Measurements from ENCODE around the gene RAB40B. TPM values are rescaled to one million over a fixed set of nuclear protein-coding genes. Genes with fewer than 3 reads are reported as not detected.

The RAB40B gene
- total RNA-seq, 2 experiments from 2014 or later: 1.6 to 2.0 TPM

GRCh38 chr17:82638183-82638773 lies 60.2 kb downstream of the RAB40B start:
- ATAC-seq (ENCODE audit: poor library complexity) (no peak), DNase-seq (no peak)
- Mint-ChIP-seq H3K9me3 (no peaks in the 10 kb centered on the region), H3K27ac (no peak overlapping the region), H3K4me1 (ENCODE audit: low read depth) (peaks cover 12% of the 10 kb centered on the region), H3K27me3 (no peaks in the 10 kb centered on the region), H3K4me3 (no peak overlapping the region), H3K36me3 (ENCODE audit: low read depth) (peaks cover 65% of the 10 kb centered on the region)
- Histone ChIP-seq H3K4me1 (ENCODE audit: insufficient read depth, low read length) (peaks cover 22% of the 10 kb centered on the region), H3K27ac (ENCODE audit: low read depth in 1 of 2, low read length in 2 of 2) (no peak overlapping the region), H3K4me3 (ENCODE audit: low read length) (no peak overlapping the region), H3K36me3 (ENCODE audit: insufficient read depth, low read length) (peaks cover 56% of the 10 kb centered on the region), H3K9me3 (ENCODE audit: control insufficient read depth in 1 of 2, insufficient read depth in 1 of 2, low read length in 2 of 2) (no peaks in the 10 kb centered on the region), H3K27me3 (ENCODE audit: control insufficient read depth in 1 of 2, insufficient read depth in 2 of 2, low read length in 2 of 2) (no peaks in the 10 kb centered on the region)
- TF ChIP-seq, protein P1, sequence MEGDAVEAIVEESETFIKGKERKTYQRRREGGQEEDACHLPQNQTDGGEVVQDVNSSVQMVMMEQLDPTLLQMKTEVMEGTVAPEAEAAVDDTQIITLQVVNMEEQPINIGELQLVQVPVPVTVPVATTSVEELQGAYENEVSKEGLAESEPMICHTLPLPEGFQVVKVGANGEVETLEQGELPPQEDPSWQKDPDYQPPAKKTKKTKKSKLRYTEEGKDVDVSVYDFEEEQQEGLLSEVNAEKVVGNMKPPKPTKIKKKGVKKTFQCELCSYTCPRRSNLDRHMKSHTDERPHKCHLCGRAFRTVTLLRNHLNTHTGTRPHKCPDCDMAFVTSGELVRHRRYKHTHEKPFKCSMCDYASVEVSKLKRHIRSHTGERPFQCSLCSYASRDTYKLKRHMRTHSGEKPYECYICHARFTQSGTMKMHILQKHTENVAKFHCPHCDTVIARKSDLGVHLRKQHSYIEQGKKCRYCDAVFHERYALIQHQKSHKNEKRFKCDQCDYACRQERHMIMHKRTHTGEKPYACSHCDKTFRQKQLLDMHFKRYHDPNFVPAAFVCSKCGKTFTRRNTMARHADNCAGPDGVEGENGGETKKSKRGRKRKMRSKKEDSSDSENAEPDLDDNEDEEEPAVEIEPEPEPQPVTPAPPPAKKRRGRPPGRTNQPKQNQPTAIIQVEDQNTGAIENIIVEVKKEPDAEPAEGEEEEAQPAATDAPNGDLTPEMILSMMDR (IDR thresholded peaks at IDR 0.05): no peak
- POLR2A ChIA-PET: no interaction called here
- CTCF ChIA-PET: no interaction called here
- intact Hi-C loops (cut with DNase I, micrococcal nuclease): no loop called here

- Mint-ChIP-seq H3K27me3 (no peaks in the 10 kb centered on the region), H3K9me3 (no peaks in the 10 kb centered on the region), H3K4me1 (ENCODE audit: low read depth) (peaks cover 5% of the 10 kb centered on the region), H3K27ac (no peak overlapping the region), H3K4me3 (no peak overlapping the region), H3K36me3 (ENCODE audit: low read depth) (peaks cover 58% of the 10 kb centered on the region)
- CTCF ChIA-PET: no interaction called here
- Histone ChIP-seq H3K36me3 (ENCODE audit: insufficient read depth, low read length) (peaks cover 50% of the 10 kb centered on the region), H3K4me3 (ENCODE audit: low read length) (no peak overlapping the region), H3K27me3 (ENCODE audit: control insufficient read depth in 1 of 2, insufficient read depth in 2 of 2, low read length in 2 of 2) (no peaks in the 10 kb centered on the region), H3K4me1 (ENCODE audit: insufficient read depth, low read length) (peaks cover 21% of the 10 kb centered on the region), H3K9me3 (ENCODE audit: control insufficient read depth in 1 of 2, insufficient read depth in 1 of 2, low read length in 2 of 2) (no peaks in the 10 kb centered on the region), H3K27ac (ENCODE audit: low read depth in 1 of 2, low read length in 2 of 2) (no peak overlapping the region)
- POLR2A ChIA-PET: no interaction called here
- TF ChIP-seq, protein P1 (IDR thresholded peaks at IDR 0.05): no peak
- DNase-seq: no peak
- no peak for ATAC-seq (ENCODE audit: poor library complexity)
- intact Hi-C loops (cut with DNase I, micrococcal nuclease): no loop called here
Observed at GRCh38 chr17:82636626-82637598, 61.6 kb downstream of the RAB40B start.

DNA sequence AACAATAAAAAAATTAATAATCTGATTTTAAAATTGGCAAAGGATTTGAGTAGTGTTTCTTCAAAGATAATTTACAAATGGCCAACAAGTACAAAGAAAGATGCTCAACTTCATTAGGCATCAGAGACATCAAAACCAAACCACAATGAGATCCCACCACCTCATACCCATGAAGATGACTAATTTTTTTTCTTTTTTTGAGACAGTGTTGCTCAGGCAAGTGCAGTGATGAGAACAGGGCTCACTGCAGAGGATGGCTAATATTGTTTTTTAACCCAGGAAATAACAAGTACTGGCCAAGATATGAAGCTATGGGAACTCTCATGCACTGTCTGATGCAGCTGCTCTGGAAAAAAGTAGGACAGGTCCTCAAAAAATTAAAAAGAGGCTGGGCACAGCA lies 65.2 kb downstream of the RAB40B start:
- H3K4me3 ChIP-seq (ENCODE audit: low read length): no peak overlapping the region
- H3K9me3 ChIP-seq (ENCODE audit: control insufficient read depth in 1 of 2, insufficient read depth in 1 of 2, low read length in 2 of 2): no peaks in the 10 kb centered on the region
- H3K27ac Mint-ChIP-seq: no peak overlapping the region
- no peak overlapping the region for H3K4me3 Mint-ChIP-seq
- DNase-seq: no peak
- no peaks in the 10 kb centered on the region for H3K27me3 ChIP-seq (ENCODE audit: control insufficient read depth in 1 of 2, insufficient read depth in 2 of 2, low read length in 2 of 2)
- CTCF ChIA-PET: no interaction called here
- no peaks in the 10 kb centered on the region for H3K9me3 Mint-ChIP-seq
- ATAC-seq (ENCODE audit: poor library complexity): no peak
- peaks cover 7% of the 10 kb centered on the region for H3K4me1 Mint-ChIP-seq (ENCODE audit: low read depth)
- POLR2A ChIA-PET: no interaction called here
- peaks cover 45% of the 10 kb centered on the region for H3K36me3 ChIP-seq (ENCODE audit: insufficient read depth, low read length)
- TF ChIP-seq, protein P1 (IDR thresholded peaks at IDR 0.05): no peak
- H3K4me1 ChIP-seq (ENCODE audit: insufficient read depth, low read length): peaks cover 3% of the 10 kb centered on the region
- intact Hi-C loops (cut with DNase I, micrococcal nuclease): no loop called here
- H3K27me3 Mint-ChIP-seq: no peaks in the 10 kb centered on the region
- H3K36me3 Mint-ChIP-seq (ENCODE audit: low read depth): peaks cover 56% of the 10 kb centered on the region
- no peak overlapping the region for H3K27ac ChIP-seq (ENCODE audit: low read depth in 1 of 2, low read length in 2 of 2)
